Hypothalamus (tissue), 51 donors: ENCODE data around the gene CACNG4.
A peak's percentile ranks its signal among the peaks of the same experiment; 100 is the strongest.

Source experiments
- DNase-seq, 51 donors: peaks; one replicate each; lab custom pipeline; 2025; lab: John Stamatoyannopoulos, UW

The CACNG4 gene

DNA sequence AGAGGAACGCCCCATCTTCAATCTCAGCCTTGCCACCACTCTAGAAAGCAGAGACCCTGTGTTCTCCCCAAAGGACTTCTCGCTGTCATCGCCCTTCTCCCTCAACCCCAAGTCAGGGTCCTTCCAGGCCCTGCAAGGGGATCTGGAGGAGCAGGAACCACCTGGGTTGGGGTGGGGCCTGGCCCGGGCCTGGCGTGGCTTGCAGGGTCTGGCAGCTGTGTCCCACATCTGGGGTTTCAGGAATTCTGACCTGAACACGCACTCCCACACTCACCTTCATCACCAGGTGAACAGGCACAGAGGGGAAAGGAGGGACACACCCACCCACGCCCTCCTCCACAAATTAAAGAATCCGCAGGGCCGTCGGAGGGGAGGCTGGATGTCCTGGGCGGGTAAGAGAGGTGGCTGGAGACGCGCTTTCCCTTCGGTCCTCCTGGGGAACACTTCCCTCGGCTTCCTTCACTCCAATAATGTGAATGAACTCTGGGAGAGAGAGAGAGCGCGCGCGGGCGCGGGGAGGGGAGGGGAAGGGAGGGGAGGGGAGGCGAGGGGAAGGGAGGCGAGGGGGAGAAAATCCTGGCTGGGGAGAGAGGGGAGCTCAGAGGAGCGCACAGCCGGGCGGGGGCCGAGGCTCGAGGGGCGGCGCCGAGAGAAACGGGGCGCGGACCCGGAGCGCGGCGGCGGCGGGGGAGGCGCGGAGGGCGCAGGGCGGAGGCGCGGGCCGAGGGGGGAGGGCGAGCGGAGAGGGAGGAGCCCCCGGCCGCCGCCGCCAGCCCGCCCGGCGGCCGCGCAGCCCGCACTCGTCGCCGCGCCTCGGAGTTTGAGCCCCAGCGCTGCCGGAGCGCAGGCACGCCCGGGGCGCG is at the start of gene CACNG4:
CACNG4 (plus strand) TSS at position 799 of the 863 bp plus-strand sequence. CDS start 205 bp downstream, outside the sequence.
- DNase-seq = peak in 12 of 51 donors; percentile 12 to 59 (median 30)

GRCh38 chr17:66915204-66915611 is 49.3 kb upstream of the CACNG4 start:
- DNase-seq = peak in 5 of 51 donors; percentile 6 to 23 (median 8)

- no peak for DNase-seq
Observed at GRCh38 chr17:66915792-66916191, 48.7 kb upstream of the CACNG4 start.

DNA sequence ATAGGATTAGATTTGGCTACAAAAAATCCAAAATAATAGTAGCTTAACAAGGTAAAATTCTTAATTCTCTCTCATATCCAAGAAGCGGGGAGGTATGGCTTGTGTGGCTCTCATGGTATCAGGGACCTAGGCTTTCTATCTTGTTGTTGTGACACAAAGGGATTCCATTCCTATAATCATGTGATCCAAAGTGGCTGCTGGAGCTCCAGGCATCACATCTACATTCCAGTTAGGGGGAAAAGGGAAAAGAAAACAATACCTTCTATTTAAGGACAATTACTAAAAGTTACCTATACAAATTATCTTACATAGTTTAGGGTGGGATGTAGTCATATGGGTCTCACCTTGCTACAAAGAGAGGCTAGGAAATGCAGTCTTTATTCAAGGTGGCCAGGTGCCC is 47.6 kb upstream of the CACNG4 start:
- no peak for DNase-seq

DNA sequence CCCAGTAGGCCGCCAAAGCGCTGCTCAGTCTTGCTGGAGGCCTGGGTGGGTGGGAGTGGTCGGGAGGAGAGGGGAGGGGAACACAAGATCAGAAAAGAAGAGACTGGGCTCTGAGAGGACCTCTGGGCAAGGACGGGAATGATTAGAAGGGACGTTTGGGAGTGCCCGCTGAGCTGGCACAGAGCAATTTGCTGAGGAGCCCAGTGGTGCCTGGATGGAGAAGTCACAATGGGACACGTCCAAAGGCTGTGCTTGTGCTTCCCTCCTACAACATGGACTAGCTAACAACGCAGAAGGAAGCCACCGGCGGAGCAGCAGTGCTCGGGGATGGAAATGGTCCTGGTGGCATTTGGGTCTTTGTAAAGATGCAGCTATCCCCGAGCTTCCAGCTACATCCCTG is 45.6 kb upstream of the CACNG4 start:
- no peak for DNase-seq

- peak in 1 of 51 donors; percentile 25 for DNase-seq
Observed at GRCh38 chr17:66920435-66920834, 44.1 kb upstream of the CACNG4 start.

DNA sequence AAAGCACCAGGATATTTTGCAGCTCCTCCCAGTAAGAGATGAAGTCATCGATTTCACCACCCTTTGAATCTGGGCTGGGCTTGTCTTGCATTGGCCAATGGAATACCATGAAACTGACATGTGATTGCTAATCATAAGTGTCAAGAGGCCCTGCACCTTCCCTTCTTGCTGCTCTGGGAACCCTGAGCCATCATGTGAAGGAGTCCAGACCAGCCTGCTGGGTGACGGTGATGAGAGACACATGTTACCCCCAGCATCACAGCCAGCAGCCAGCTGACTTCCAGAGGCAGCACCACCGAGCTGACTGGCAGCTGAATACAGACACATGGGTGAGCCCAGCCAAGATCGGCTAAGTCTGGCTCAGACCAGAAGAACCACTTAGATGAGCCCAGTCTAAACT is 43.6 kb upstream of the CACNG4 start:
- no peak for DNase-seq

- no peak for DNase-seq
Observed at GRCh38 chr17:66923886-66924285, 40.6 kb upstream of the CACNG4 start.

DNA sequence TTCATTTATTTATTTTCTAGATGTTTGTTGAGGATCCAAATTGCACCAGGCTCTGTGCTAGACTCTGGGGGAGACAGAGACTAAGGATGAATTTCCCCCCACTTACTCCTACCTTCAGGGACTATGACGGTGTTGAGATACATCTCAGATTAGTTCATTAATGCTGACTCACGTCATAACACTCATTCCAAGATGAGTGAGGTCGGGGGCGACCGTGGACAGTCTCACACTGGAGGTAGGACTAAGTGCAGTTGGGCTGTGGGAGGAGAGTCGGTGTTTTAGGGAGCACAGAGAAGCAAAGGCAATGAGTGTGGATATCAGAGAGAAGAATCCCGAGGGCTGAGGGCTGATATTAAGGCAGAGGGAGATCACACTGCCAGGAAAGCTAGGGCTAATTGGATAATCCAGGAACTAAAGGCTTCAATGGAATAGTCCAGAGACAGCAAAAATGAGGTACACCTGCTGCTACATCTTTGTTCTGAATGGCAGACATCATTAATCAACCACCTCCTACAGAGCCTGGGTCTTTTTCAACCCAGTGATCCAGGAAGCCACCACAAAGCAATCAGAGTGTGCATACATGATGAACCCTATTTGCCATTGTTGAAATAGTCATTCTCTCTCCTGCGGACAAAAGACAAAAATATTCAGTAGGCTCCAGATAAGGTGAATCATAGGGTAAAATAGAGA is 38.6 kb upstream of the CACNG4 start:
- DNase-seq = no peak

DNA sequence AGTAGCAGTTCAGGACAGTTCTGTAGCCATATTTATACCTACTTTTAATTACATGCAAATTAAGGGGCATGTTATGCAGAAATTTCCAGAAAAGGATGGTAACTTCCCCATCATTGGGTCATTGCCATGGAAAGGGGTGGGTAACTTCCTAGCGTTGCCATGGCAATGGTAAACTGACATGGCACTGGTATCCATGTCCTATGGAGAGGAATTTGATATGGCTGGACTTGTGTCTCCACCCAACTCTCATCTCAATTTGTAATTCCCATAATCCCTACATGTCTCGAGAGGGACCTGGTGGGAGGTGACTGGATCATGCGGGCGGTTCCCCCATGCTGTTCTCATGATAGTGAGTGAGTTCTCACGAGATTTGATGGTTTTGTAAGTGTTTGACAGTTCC is 35.6 kb upstream of the CACNG4 start:
- no peak for DNase-seq

DNA sequence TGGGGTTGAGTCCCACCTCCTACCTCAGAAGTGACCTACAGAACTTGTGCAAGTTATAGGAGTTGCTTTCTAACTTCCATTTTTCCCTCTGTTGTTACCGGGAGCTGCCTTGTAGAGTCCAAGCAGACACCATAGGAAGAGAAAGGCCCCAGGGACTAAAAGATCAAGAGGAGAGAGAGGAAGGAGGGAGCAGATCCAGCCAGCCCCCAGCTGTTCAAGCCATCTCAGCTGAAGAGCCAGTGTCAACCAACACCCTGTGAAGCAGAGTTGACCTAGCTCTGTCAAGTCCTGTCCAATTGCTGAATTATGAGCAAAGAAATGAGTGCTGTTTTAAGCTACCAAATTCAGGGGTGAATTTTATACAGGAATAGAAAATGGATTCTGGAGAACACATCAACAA is 34.9 kb upstream of the CACNG4 start:
- DNase-seq = no peak

GRCh38 chr17:66930933-66931332 is 33.6 kb upstream of the CACNG4 start:
- DNase-seq = no peak

DNA sequence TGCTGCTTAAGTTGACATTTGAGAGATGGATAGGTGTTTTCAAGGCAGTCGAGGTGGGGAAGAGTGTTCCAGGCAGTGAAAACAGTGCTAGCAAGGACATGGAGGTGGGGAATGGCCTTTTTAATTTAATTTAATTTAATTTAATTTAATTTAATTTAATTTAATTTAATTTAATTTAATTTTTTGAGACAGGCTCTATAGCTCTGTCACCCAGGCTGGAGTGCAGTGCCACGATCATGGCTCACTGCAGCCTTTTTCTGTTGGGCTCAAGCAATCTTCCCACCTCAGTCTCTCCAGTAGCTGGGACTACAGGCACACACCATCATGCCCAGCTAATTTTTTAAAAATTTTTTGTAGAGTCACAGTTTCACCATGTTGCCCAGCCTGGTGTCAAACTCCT is 32.2 kb upstream of the CACNG4 start:
- no peak for DNase-seq

DNA sequence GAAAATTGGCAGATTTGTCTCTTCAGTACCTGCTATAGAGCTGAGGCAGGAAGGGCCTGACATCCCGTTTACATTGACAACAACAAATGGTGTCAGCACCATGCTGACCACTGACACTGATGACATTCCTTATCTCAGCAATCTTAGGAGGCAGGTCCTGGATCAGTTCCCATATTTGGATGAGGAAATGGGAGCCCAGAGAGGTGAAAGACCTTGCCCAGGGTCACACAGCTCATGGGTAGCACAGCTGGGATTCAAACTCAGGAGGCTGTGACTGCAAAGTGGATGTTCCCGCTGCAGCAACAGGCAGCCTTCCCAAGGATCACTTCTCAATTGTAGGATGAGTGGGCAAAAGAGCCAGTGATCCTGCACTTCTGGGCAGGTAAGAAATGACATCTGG is 30.5 kb upstream of the CACNG4 start:
- no peak for DNase-seq

- no peak for DNase-seq
Observed at GRCh38 chr17:66935717-66936116, 28.8 kb upstream of the CACNG4 start.

DNA sequence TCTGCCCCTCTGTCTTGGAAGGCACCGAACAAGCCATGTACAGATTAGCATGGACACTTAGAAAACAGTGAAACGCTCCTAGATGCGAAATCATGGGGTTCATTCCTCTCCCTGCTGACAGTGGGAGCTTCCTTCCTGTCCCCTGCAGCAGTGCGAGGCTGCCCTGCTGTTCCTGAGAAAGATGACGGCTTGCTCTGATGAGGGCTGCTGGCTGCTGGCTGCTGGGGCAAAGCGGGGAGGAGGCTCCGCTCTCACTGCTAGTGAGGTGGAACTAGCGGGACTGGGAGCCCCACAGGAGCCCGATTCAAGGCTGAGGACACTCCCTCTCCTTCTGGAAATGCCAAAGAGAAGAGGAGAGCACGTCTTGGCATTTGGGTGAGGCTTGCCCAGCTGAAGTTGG is 25.9 kb upstream of the CACNG4 start:
- no peak for DNase-seq

GRCh38 chr17:66939461-66940114 is 24.9 kb upstream of the CACNG4 start:
- DNase-seq = no peak

DNA sequence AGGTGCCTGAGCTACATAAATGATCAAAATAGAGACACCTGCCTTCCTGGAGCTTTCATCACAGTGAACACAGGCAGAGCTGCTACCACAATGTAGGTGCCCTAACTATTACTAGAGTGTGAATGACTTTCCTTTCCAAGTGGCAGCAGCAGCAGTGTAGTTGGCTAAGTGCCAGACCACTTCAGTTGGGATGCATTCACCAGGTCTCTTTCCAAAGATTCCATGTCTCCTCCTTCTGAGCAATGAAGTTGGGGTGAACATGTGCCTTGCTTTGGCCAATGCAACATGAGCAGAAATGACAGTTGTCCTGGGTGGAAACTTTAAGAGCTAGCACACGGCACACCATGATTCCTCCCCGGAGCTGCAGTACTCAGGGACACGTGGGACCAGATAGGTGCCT is 23.3 kb upstream of the CACNG4 start:
- no peak for DNase-seq

GRCh38 chr17:66941773-66942450 is 22.6 kb upstream of the CACNG4 start:
- DNase-seq = no peak

- no peak for DNase-seq
Observed at GRCh38 chr17:66942451-66943264, 21.8 kb upstream of the CACNG4 start.
